ENCODE results near the gene MYDGF.

MYDGF gene

DNA sequence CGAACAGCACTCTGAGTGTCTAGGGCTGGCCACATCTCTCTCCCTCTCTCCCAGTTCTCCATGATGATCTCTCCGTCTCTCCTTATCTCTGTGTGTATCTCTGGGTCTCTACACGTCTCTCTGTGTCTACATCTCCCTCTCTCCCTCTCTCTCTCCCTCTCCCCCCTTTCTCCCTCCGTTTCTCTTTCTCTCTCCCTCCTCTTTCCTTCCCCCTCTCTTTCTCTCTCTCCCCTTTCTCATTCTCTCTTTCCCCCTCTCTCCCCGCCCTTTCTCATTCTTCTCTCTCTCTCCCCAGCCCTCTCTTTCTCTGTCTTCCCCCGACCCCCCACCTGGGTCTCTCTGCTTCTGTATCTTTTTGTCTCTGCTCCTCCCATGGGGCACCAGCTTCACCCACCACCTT lies 52.1 kb downstream of the MYDGF start:
- TF ChIP-seq CTCF (IDR thresholded peaks at IDR 0.05; ENCODE audit: low read depth, low read length): no peak
- H3K4me3 ChIP-seq (ENCODE audit: low read depth, low read length): no peak overlapping the region

DNA sequence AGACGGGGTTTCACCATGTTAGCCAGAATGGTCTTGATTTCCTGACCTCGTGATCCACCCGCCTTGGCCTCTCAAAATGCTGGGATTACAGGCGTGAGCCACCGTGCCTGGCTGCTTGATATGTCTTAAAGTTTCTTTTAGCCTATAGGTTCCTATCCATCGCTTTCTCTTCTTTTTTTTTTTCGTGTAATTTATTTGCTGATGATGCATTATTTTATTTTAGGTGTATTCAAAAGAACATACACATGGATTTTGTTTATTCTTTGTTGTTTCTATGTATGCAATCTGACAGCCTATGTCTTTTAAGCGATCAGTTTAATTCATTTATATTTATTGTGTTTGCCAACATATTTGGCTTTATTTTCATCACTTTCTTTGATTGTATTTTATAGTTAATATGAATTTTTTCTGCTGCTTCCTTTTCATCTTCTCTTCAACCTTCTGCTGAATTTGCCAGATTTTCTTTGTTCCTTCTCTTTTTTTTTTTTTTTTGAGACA lies 56.8 kb downstream of the MYDGF start:
- no peak for TF ChIP-seq CTCF (IDR thresholded peaks at IDR 0.05; ENCODE audit: low read depth, low read length)
- no peak overlapping the region for H3K4me3 ChIP-seq (ENCODE audit: low read depth, low read length)

GRCh38 chr19:4609878-4610511 lies 60.1 kb downstream of the MYDGF start:
- TF ChIP-seq CTCF (IDR thresholded peaks at IDR 0.05; ENCODE audit: low read depth, low read length): no peak
- no peak overlapping the region for H3K4me3 ChIP-seq (ENCODE audit: low read depth, low read length)
